Epithelial cell of proximal tubule (primary cell): ENCODE data around the gene ENPP1. TPM values are rescaled to one million over a fixed set of nuclear protein-coding genes. Genes with fewer than 3 reads are reported as not detected.

Experiments
- DNase-seq: peaks from one replicate; pipeline ENCODE4 v3.0.0-alpha.2; 2011; ENCODE audit warnings: low read depth
- H3K4me3 ChIP-seq: 2 replicates; pipeline ENCODE4 v1.5.1; 2011; ENCODE audit warnings: low read depth, mild to moderate bottlenecking, low read length
- CTCF ChIP-seq: conservative IDR thresholded peaks from 2 replicates; pipeline ENCODE4 v1.5.1; 2012; ENCODE audit warnings: low read depth, mild to moderate bottlenecking, low read length
- total RNA-seq: library from RNA; depleted of rRNA; stranded (reverse); fragments of >200 nt; gene quantifications from 2 replicates; pipeline ENCODE4 v1.2.3, GENCODE V29; 2015

Gene ENPP1
- total RNA-seq, 1 donor from 2014 or later = 3.5 TPM

GRCh38 chr6:131773284-131773950, 34.4 kb upstream of the ENPP1 start:
- TF ChIP-seq CTCF = no peak
- H3K4me3 ChIP-seq = no peak overlapping the region
- no peak for DNase-seq

GRCh38 chr6:131775886-131776285, 31.9 kb upstream of the ENPP1 start:
- TF ChIP-seq CTCF = no peak
- DNase-seq = no peak
- H3K4me3 ChIP-seq = no peak overlapping the region

- no peak for DNase-seq
- no peak overlapping the region for H3K4me3 ChIP-seq
- TF ChIP-seq CTCF = no peak
These were observed 30.8 kb upstream of the ENPP1 start for GRCh38 chr6:131776985-131777384.

- DNase-seq = no peak
- TF ChIP-seq CTCF = no peak
- H3K4me3 ChIP-seq = no peak overlapping the region
These were observed 29.7 kb upstream of the ENPP1 start for GRCh38 chr6:131778169-131778568.

- no peak overlapping the region for H3K4me3 ChIP-seq
- TF ChIP-seq CTCF = no peak
- DNase-seq = no peak
These were observed 28.5 kb upstream of the ENPP1 start for GRCh38 chr6:131779304-131779703.

GRCh38 chr6:131780600-131780999, 27.2 kb upstream of the ENPP1 start:
- TF ChIP-seq CTCF = no peak
- no peak for DNase-seq
- no peak overlapping the region for H3K4me3 ChIP-seq

- no peak for TF ChIP-seq CTCF
- DNase-seq = no peak
- H3K4me3 ChIP-seq = no peak overlapping the region
These were observed 26.1 kb upstream of the ENPP1 start for GRCh38 chr6:131781687-131782086.
